ENCODE measurements around the gene DPP3. TPM values are rescaled to one million over a fixed set of nuclear protein-coding genes. Genes with fewer than 3 reads are reported as not detected.

DPP3 gene
- polyA plus RNA-seq, 1 experiment: 85.2 TPM

GRCh38 chr11:66492161-66492865 is 12.1 kb downstream of the DPP3 start:
- no peak overlapping the region for H3K4me3 ChIP-seq (ENCODE audit: low read depth, low read length)
- TF ChIP-seq, protein P1, sequence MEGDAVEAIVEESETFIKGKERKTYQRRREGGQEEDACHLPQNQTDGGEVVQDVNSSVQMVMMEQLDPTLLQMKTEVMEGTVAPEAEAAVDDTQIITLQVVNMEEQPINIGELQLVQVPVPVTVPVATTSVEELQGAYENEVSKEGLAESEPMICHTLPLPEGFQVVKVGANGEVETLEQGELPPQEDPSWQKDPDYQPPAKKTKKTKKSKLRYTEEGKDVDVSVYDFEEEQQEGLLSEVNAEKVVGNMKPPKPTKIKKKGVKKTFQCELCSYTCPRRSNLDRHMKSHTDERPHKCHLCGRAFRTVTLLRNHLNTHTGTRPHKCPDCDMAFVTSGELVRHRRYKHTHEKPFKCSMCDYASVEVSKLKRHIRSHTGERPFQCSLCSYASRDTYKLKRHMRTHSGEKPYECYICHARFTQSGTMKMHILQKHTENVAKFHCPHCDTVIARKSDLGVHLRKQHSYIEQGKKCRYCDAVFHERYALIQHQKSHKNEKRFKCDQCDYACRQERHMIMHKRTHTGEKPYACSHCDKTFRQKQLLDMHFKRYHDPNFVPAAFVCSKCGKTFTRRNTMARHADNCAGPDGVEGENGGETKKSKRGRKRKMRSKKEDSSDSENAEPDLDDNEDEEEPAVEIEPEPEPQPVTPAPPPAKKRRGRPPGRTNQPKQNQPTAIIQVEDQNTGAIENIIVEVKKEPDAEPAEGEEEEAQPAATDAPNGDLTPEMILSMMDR (IDR thresholded peaks at IDR 0.05; ENCODE audit: insufficient read depth, low read depth, low read length): no peak
- POLR2A ChIA-PET: no interaction called here
- no peaks in the 10 kb centered on the region for H3K27me3 ChIP-seq (ENCODE audit: control insufficient read depth, insufficient read depth, low read length)
- H3K36me3 ChIP-seq (ENCODE audit: control insufficient read depth, insufficient read depth, low read length): peaks cover 26% of the 10 kb centered on the region
- no peak for DNase-seq (ENCODE audit: low read depth)
- CTCF ChIA-PET: interaction anchor here (1.2 to 1.9 kb wide), 5 partner anchors 10 to 84 kb away, joined by 3 to 6 read pairs (median 4); partner anchors contain the start of genes ACTN3 and ZDHHC24

DNA sequence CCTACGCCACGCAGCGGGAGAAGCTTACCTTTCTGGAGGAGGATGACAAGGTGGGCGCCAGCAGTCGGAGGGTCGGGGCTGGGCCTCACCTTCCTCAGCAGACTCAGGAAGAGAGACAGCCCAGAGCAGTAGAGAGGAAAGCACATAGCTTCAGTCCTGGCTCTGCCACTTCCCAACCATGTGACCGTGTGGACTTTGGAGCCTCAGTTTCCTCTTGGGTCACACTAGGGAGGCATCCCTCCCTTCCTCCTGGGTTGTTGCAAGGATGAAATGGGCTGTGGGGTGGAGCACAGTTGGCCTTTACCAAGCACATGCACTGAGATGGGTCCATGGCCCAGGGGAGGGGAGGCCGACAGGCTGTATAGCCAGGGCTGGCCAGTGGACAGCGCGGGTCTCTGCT is 12.9 kb downstream of the DPP3 start:
- Histone ChIP-seq H3K27me3 (ENCODE audit: control insufficient read depth, insufficient read depth, low read length) (no peaks in the 10 kb centered on the region), H3K36me3 (ENCODE audit: control insufficient read depth, insufficient read depth, low read length) (peaks cover 24% of the 10 kb centered on the region), H3K4me3 (ENCODE audit: low read depth, low read length) (no peak overlapping the region)
- no peak for DNase-seq (ENCODE audit: low read depth)
- TF ChIP-seq, protein P1 (IDR thresholded peaks at IDR 0.05; ENCODE audit: insufficient read depth, low read depth, low read length): no peak
- ChIA-PET CTCF (interaction anchor here (0.9 to 1.2 kb wide), 3 partner anchors 14 to 53 kb away, joined by 3 to 5 read pairs (median 3); partner anchors contain the start of genes ACTN3 and ZDHHC24), POLR2A (no interaction called here)

GRCh38 chr11:66494458-66494857 is 14.2 kb downstream of the DPP3 start:
- ChIA-PET CTCF (no interaction called here), POLR2A (no interaction called here)
- no peak for DNase-seq (ENCODE audit: low read depth)
- Histone ChIP-seq H3K36me3 (ENCODE audit: control insufficient read depth, insufficient read depth, low read length) (peaks cover 24% of the 10 kb centered on the region), H3K27me3 (ENCODE audit: control insufficient read depth, insufficient read depth, low read length) (no peaks in the 10 kb centered on the region), H3K4me3 (ENCODE audit: low read depth, low read length) (no peak overlapping the region)
- TF ChIP-seq, protein P1 (IDR thresholded peaks at IDR 0.05; ENCODE audit: insufficient read depth, low read depth, low read length): no peak

DNA sequence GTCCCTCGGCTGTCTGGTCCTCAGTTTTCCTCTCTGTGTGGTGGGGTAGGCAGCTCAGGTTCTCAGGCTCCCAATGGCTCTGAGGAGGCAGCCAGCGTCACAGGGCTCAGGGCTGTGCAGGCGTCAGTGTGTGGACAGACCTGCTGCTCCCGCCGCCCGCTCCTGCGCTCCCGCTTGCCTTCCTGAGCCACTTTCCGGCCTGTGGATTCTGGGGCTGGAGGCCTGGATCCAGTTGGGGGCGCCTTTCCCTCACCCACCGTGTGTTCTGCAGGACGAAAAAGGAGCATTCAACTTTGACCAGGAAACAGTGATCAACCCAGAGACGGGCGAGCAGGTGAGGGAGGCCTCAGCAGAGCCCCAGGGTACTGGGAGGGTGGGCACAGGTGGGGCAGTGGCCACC is 14.7 kb downstream of the DPP3 start:
- peaks cover 24% of the 10 kb centered on the region for H3K36me3 ChIP-seq (ENCODE audit: control insufficient read depth, insufficient read depth, low read length)
- DNase-seq (ENCODE audit: low read depth): no peak
- CTCF ChIA-PET: interaction anchor here (0.7 kb wide), 1 partner anchor 1252 kb away, joined by 3 read pairs; no protein-coding TSS in a partner anchor
- POLR2A ChIA-PET: no interaction called here
- TF ChIP-seq, protein P1 (IDR thresholded peaks at IDR 0.05; ENCODE audit: insufficient read depth, low read depth, low read length): no peak
- H3K27me3 ChIP-seq (ENCODE audit: control insufficient read depth, insufficient read depth, low read length): no peaks in the 10 kb centered on the region
- no peak overlapping the region for H3K4me3 ChIP-seq (ENCODE audit: low read depth, low read length)

GRCh38 chr11:66495401-66495854 is 15.2 kb downstream of the DPP3 start:
- TF ChIP-seq, protein P1 (IDR thresholded peaks at IDR 0.05; ENCODE audit: insufficient read depth, low read depth, low read length): peak; percentile 24; the same call in 1 of the 2 replicates
- POLR2A ChIA-PET: no interaction called here
- Histone ChIP-seq H3K4me3 (ENCODE audit: low read depth, low read length) (no peak overlapping the region), H3K27me3 (ENCODE audit: control insufficient read depth, insufficient read depth, low read length) (no peaks in the 10 kb centered on the region), H3K36me3 (ENCODE audit: control insufficient read depth, insufficient read depth, low read length) (peaks cover 25% of the 10 kb centered on the region)
- DNase-seq (ENCODE audit: low read depth): no peak
- CTCF ChIA-PET: interaction anchor here (0.7 kb wide), 1 partner anchor 1252 kb away, joined by 3 read pairs; no protein-coding TSS in a partner anchor

Data from BJ (cell line).